HepG2 (cell line): Measurements from ENCODE around the gene DIS3L2.

ENCODE experiments used
- ARID2 ChIP-seq: sonication (generic); formaldehyde crosslinking; IDR thresholded peaks from 2 replicates; pipeline ENCODE4 v1.8.1; 2022; ENCODE audit warnings: mild to moderate bottlenecking, missing genetic modification reagents, borderline replicate concordance
- CBFB ChIP-seq: sonication (generic); formaldehyde crosslinking; IDR thresholded peaks from 2 replicates; pipeline ENCODE4 v1.4.0; 2020; ENCODE audit warnings: missing genetic modification reagents
- CHD2 ChIP-seq: IDR thresholded peaks from 2 replicates; pipeline ENCODE4 v1.6.1; 2011; ENCODE audit warnings: low read depth, low read length, improper control_type of control experiment
- IRF2 ChIP-seq: IDR thresholded peaks from 2 replicates; pipeline ENCODE4 v1.6.1; 2018; ENCODE audit warnings: missing genetic modification reagents, missing compliant biosample characterization
- SMC3 ChIP-seq: IDR thresholded peaks from 2 replicates; pipeline ENCODE4 v1.6.1; 2011; ENCODE audit warnings: low read length, improper control_type of control experiment
- SNAPC2 ChIP-seq: sonication (generic); formaldehyde crosslinking; IDR thresholded peaks from 2 replicates; pipeline ENCODE4 v1.8.1; 2022; ENCODE audit warnings: mild to moderate bottlenecking, missing genetic modification reagents
- ZNF619 ChIP-seq: sonication (generic); formaldehyde crosslinking; IDR thresholded peaks from 2 replicates; pipeline ENCODE4 v1.4.0; 2020; ENCODE audit warnings: mild to moderate bottlenecking, missing genetic modification reagents
- TF ChIP-seq, protein P1 (sequence below): sonication (generic); formaldehyde crosslinking; IDR thresholded peaks from 2 replicates; pipeline ENCODE4 v1.5.0; 2020; ENCODE audit warnings: mild to moderate bottlenecking, missing genetic modification reagents, moderate library complexity

DNA sequence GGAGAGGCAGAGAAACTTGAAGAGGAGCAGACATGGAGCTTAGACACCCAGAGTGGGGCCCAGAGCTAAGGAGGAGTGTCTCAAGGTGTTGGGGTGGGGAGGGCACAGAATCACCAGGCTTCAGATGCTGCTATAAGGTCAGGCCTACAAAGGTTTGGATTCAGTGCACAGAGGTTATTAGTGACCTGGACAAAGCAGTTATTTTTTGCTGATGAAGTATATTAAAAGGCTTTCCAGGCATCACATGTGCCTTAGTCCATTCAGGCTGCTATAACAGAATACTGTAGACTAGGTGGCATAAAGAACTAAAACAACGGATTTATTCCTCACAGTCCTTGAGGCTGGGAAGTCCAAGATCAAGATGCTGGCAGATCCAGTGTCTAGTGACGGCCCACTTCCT, 271.4 kb downstream of the DIS3L2 start:
- TF ChIP-seq SMC3 (no peak), CHD2 (no peak), ZNF619 (no peak), SNAPC2 (no peak), CBFB (CRISPR knock-in tag) (no peak), IRF2 (CRISPR knock-in tag) (no peak), ARID2 (CRISPR knock-in tag) (no peak)
- TF ChIP-seq, protein P1, sequence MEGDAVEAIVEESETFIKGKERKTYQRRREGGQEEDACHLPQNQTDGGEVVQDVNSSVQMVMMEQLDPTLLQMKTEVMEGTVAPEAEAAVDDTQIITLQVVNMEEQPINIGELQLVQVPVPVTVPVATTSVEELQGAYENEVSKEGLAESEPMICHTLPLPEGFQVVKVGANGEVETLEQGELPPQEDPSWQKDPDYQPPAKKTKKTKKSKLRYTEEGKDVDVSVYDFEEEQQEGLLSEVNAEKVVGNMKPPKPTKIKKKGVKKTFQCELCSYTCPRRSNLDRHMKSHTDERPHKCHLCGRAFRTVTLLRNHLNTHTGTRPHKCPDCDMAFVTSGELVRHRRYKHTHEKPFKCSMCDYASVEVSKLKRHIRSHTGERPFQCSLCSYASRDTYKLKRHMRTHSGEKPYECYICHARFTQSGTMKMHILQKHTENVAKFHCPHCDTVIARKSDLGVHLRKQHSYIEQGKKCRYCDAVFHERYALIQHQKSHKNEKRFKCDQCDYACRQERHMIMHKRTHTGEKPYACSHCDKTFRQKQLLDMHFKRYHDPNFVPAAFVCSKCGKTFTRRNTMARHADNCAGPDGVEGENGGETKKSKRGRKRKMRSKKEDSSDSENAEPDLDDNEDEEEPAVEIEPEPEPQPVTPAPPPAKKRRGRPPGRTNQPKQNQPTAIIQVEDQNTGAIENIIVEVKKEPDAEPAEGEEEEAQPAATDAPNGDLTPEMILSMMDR (CRISPR knock-in tag) = no peak
